Psoas muscle (tissue), 8 donors: ENCODE data around the gene PPBP. TPM values are rescaled to one million over a fixed set of nuclear protein-coding genes. Genes with fewer than 3 reads are reported as not detected.

Experiments
- ATAC-seq, 4 donors: fragments of 200-7000 bp; cut with Tn5 transposase; one replicate each; pipeline ENCODE4 v1.9.1; 2020; ENCODE audit warnings: moderate library complexity in 3 of 4, mild to moderate bottlenecking in 2 of 4
- DNase-seq, 2 donors: peaks; one replicate each; pipeline ENCODE4 v3.0.0-alpha.2; 2020
- H3K27ac ChIP-seq: fragments of 200-600 bp; one replicate; pipeline ENCODE4 v1.8.0; 2022
- H3K27me3 ChIP-seq, 3 donors: fragments of 200-600 bp in 1 of 3; one replicate each; pipeline versions ENCODE4 v1.6.1 to v1.8.0; 2013 to 2022; ENCODE audit warnings: low read length in 2 of 3, mild to moderate bottlenecking in 2 of 3, moderate library complexity in 1 of 3; ENCODE audit not compliant: insufficient read depth in 3 of 3
- H3K36me3 ChIP-seq, 2 donors: fragments of 200-600 bp in 1 of 2; one replicate each; pipeline versions ENCODE4 v1.6.1 to v1.8.0; 2013 to 2022; ENCODE audit warnings: low read depth in 1 of 2, mild to moderate bottlenecking in 1 of 2, moderate library complexity in 1 of 2; ENCODE audit not compliant: insufficient read depth in 1 of 2
- H3K4me1 ChIP-seq: fragments of 200-600 bp; one replicate; pipeline ENCODE4 v1.8.0; 2022
- H3K4me3 ChIP-seq: fragments of 200-600 bp; one replicate; pipeline ENCODE4 v1.8.0; 2022; ENCODE audit warnings: mild to moderate bottlenecking
- H3K9me3 ChIP-seq: fragments of 200-600 bp; one replicate; pipeline ENCODE4 v1.8.0; 2022
- WGBS, 3 donors: extraction: QIAGEN DNeasy Blood & Tissue Kit; methylation state at CpG; one replicate each; pipeline versions ENCODE4 v1.1.6 to v1.1.7; 2013; 5-methylcytosine and 5-hydroxymethylcytosine counted together
- intact Hi-C, 2 donors: fragments of 100-400 bp; cut with DNase I; formaldehyde crosslinking; loops; one replicate each; pipeline versions ENCODE4 v1.11.0 to v1.14.2; 2022
- polyA plus RNA-seq, 3 donors: library from polyadenylated mRNA; stranded (reverse); fragments of 200-250 nt; gene quantifications; one replicate each; pipeline ENCODE4 v1.2.3, GENCODE V29; 2013
- total RNA-seq, 4 donors: library from RNA; stranded (reverse); fragmentation: NEBNext Ultra II Directional in 2 of 4; extraction: Animal tissue kit (Norgen Biotek cat#: 25700) in 2 of 4; gene quantifications; one replicate each; pipeline versions ENCODE4 v1.2.1 to v1.2.4, GENCODE V29; 2021 to 2023
- TF ChIP-seq, protein P1 (sequence below): fragments of 200-600 bp; IDR thresholded peaks from one replicate; pipeline ENCODE4 v1.8.0; 2022; ENCODE audit warnings: antibody characterized with exemption
- donor health status: healthy with polysubstance abuse.
- donor health status: DM: no; HTN: no; CAD: no; lungs with moderate emphysema.
- donor health status: Bipolar disorder and iron deficiency.
- donor health status: healthy.
- donor health status: DM: yes; HTN: yes; CAD: no.
- donor health status: DM: no; HTN: no; CAD: no.
- donor health status: DM: no; HTN: no; CAD: no.
- donor health status: DM: yes; HTN: yes; CAD: no.

The PPBP gene
- total and polyA plus RNA-seq, 7 donors = 0.44 to 2.5 (median 1.4) TPM; not detected in 4

- ATAC-seq = no peak
These were observed 30.8 kb upstream of the PPBP start for GRCh38 chr4:74018771-74019170.

GRCh38 chr4:74018116-74018515 is 30.1 kb upstream of the PPBP start:
- Histone ChIP-seq H3K9me3 (no peaks in the 10 kb centered on the region), H3K4me1 (no peaks in the 10 kb centered on the region), H3K36me3 (no peaks in the 10 kb centered on the region), H3K27ac (no peak overlapping the region), H3K27me3 (no peaks in the 10 kb centered on the region), H3K4me3 (no peak overlapping the region)
- intact Hi-C loops = no loop called here
- ATAC-seq (no peak), DNase-seq (no peak)
- TF ChIP-seq, protein P1, sequence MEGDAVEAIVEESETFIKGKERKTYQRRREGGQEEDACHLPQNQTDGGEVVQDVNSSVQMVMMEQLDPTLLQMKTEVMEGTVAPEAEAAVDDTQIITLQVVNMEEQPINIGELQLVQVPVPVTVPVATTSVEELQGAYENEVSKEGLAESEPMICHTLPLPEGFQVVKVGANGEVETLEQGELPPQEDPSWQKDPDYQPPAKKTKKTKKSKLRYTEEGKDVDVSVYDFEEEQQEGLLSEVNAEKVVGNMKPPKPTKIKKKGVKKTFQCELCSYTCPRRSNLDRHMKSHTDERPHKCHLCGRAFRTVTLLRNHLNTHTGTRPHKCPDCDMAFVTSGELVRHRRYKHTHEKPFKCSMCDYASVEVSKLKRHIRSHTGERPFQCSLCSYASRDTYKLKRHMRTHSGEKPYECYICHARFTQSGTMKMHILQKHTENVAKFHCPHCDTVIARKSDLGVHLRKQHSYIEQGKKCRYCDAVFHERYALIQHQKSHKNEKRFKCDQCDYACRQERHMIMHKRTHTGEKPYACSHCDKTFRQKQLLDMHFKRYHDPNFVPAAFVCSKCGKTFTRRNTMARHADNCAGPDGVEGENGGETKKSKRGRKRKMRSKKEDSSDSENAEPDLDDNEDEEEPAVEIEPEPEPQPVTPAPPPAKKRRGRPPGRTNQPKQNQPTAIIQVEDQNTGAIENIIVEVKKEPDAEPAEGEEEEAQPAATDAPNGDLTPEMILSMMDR = no peak

More at GRCh38 chr4:74018771-74019170, 30.8 kb upstream of the PPBP start:
- TF ChIP-seq, protein P1 = no peak
- no peaks in the 10 kb centered on the region for H3K36me3 ChIP-seq
- intact Hi-C loops = no loop called here
- 73 to 77% (median 74%) methylated on average over 3 of the region's 3 CpGs for WGBS, 3 donors
- H3K4me1 ChIP-seq = no peaks in the 10 kb centered on the region
- no peak overlapping the region for H3K27ac ChIP-seq
- no peak overlapping the region for H3K4me3 ChIP-seq
- DNase-seq = no peak
- H3K27me3 ChIP-seq = no peaks in the 10 kb centered on the region
- no peaks in the 10 kb centered on the region for H3K9me3 ChIP-seq

- Histone ChIP-seq H3K9me3 (no peaks in the 10 kb centered on the region), H3K27me3 (no peaks in the 10 kb centered on the region), H3K4me3 (no peak overlapping the region), H3K27ac (no peak overlapping the region), H3K4me1 (no peaks in the 10 kb centered on the region), H3K36me3 (no peaks in the 10 kb centered on the region)
- ATAC-seq (no peak), DNase-seq (no peak)
- intact Hi-C loops = no loop called here
- TF ChIP-seq, protein P1 = no peak
- 50 to 70% (median 65%) methylated on average over 1 of the region's 1 CpG for WGBS, 3 donors
These were observed 28.1 kb upstream of the PPBP start for GRCh38 chr4:74016068-74016467.

DNA sequence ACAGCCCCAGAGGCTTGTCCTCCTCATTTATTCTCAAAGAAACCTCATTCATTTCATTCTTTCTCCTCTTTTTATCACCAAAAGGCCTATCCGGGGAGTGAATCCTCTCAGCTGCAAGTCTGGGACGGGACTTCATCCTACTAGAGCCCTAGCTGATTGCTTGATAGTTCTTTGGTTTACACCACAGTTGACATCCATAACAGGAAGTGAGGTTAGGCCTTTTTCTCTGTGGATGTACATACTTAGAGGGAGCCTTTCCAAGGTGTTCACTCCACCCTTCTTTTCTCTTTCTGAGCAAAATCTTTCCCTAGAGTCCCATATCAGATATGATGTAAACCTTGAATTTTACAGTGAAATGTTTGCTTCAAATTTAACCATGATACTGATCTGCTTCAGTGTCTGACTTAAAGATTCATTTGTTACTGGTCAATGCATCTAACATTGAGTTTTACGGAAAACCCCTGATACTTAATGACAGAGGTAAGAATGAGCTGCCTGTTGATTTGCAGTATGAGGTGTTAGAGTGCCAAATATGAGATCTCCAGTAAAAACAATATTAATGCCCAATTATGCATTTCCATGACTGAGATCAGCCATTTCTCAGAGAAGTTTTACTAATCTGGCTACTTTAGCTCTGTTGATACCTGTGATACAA is 27.3 kb upstream of the PPBP start:
- TF ChIP-seq, protein P1 = no peak
- H3K27me3 ChIP-seq = no peaks in the 10 kb centered on the region
- no peaks in the 10 kb centered on the region for H3K36me3 ChIP-seq
- ATAC-seq = no peak
- H3K27ac ChIP-seq = no peak overlapping the region
- H3K9me3 ChIP-seq = no peaks in the 10 kb centered on the region
- intact Hi-C loops = no loop called here
- no peak overlapping the region for H3K4me3 ChIP-seq
- 77 to 87% (median 86%) methylated on average over 3 of the region's 3 CpGs for WGBS, 3 donors
- no peaks in the 10 kb centered on the region for H3K4me1 ChIP-seq
- no peak for DNase-seq

GRCh38 chr4:74014332-74014731 is 26.3 kb upstream of the PPBP start:
- intact Hi-C loops = no loop called here
- no peaks in the 10 kb centered on the region for H3K4me1 ChIP-seq
- TF ChIP-seq, protein P1 = no peak
- WGBS, 3 donors = 12 to 21% (median 15%) methylated on average over 1 of the region's 1 CpG
- DNase-seq (no peak), ATAC-seq (no peak)
- no peak overlapping the region for H3K27ac ChIP-seq
- no peaks in the 10 kb centered on the region for H3K36me3 ChIP-seq
- H3K27me3 ChIP-seq = no peaks in the 10 kb centered on the region
- H3K4me3 ChIP-seq = no peak overlapping the region
- no peaks in the 10 kb centered on the region for H3K9me3 ChIP-seq
